ENCODE results near the gene PAPOLA.
A peak's percentile ranks its signal among the peaks of the same experiment; 100 is the strongest.

Gene PAPOLA

DNA sequence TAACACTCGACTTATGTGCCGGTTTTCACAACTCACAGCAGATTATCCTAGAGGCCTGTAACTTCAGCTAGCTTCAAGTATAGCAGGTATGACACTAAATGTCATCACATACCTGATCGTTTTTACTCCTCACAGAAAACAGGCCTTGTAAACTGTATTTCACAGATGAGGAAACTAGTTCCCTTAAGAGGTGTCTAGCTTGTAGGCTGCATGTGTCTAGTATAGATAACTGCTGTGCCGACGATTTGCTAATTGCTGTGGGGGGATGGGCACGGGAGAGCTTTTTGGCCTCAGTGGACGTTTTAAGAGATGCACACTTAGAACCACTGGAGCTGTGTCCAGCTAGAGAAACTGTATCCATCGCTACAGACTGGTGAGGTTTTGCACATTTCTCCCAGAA lies 78.8 kb downstream of the PAPOLA start:
- CTCF ChIA-PET, result interaction anchor here (1.2 to 4.3 kb wide), 4 partner anchors 9 to 161 kb away, joined by 4 to 25 read pairs (median 10); no protein-coding TSS in a partner anchor
- TF ChIP-seq, protein P1, sequence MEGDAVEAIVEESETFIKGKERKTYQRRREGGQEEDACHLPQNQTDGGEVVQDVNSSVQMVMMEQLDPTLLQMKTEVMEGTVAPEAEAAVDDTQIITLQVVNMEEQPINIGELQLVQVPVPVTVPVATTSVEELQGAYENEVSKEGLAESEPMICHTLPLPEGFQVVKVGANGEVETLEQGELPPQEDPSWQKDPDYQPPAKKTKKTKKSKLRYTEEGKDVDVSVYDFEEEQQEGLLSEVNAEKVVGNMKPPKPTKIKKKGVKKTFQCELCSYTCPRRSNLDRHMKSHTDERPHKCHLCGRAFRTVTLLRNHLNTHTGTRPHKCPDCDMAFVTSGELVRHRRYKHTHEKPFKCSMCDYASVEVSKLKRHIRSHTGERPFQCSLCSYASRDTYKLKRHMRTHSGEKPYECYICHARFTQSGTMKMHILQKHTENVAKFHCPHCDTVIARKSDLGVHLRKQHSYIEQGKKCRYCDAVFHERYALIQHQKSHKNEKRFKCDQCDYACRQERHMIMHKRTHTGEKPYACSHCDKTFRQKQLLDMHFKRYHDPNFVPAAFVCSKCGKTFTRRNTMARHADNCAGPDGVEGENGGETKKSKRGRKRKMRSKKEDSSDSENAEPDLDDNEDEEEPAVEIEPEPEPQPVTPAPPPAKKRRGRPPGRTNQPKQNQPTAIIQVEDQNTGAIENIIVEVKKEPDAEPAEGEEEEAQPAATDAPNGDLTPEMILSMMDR (IDR thresholded peaks at IDR 0.05; ENCODE audit: control extremely low read depth, extremely low read depth, low read depth, missing control alignments), result no peak
- DNase-seq (ENCODE audit: extremely low spot score), result no peak
- POLR2A ChIA-PET, result no interaction called here

DNA sequence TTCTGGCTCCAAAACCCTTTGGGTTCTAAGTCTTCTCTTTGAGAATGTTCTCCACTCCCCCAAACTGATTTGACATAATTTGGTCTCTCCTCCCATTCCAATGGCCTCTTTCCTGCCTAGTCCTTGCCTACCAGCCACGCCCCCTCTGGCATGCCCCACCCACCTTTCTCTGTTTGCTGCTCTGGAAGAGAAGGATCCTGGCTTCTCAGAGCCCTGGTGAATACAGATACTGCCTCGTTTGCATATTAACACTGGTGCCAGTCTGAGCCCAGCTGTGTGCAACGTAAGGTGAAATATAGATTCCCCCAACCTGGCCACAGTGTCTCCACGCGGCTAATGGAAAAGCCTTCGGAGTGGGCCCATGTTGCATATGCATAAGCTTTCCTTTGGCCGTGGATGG lies 79.7 kb downstream of the PAPOLA start:
- ChIA-PET POLR2A (no interaction called here), CTCF (interaction anchor here (2.6 to 4.3 kb wide), 3 partner anchors 9 to 160 kb away, joined by 7 to 25 read pairs (median 12); no protein-coding TSS in a partner anchor)
- TF ChIP-seq, protein P1 (IDR thresholded peaks at IDR 0.05; ENCODE audit: control extremely low read depth, extremely low read depth, low read depth, missing control alignments), result no peak
- no peak for DNase-seq (ENCODE audit: extremely low spot score)

DNA sequence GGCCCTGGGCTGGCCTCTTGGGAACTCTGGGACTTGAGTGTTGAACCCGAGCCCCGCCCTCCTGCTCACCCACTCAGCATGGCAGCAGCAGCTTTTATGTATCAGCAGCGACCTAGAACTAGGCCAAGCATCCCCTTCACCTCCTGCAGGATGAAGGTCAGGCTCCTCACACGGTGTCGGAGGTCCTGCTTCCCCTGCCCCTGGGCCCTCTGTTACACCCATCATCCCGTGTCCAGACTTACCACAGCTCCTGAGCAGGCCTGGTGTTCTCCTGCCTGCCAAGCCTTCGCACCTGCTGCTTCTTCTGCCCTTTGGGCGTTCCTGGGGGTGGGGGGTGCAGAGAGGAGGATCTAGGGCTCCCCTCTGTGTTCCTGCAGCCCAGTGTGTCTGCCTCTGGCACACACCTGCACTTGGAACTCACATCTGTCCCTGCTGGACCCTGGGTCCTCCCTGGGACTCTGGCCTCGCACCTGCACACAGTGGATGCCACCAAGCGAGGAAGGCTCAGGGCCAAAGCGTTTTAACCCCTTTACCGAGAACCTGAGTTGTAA lies 80.3 kb downstream of the PAPOLA start:
- ChIA-PET POLR2A (no interaction called here), CTCF (interaction anchor here (3.0 to 4.3 kb wide), 2 partner anchors 10 to 15 kb away, joined by 12 to 25 read pairs; no protein-coding TSS in a partner anchor)
- peak; percentile 9 for DNase-seq (ENCODE audit: extremely low spot score)
- TF ChIP-seq, protein P1 (IDR thresholded peaks at IDR 0.05; ENCODE audit: control extremely low read depth, extremely low read depth, low read depth, missing control alignments), result no peak

DNA sequence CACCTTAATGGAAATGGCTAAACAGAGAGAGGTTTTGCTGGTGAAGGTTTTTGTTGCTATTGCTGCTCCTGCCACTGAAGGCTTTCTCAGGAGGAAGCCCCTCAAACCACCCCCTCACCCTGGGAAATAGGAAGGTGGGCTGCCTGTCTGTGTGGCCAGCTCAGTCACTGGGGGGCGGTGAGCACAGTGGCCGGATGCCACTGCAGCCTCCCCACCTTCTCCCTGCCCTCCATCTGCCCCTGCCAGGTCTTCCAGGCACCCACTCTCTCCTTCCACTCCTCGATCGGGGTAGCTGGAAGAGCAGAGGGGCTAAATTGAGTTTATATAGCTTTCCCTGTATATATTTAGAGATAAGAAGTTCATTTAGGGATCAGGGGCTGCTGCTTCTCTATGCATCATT lies 80.8 kb downstream of the PAPOLA start:
- TF ChIP-seq, protein P1 (IDR thresholded peaks at IDR 0.05; ENCODE audit: control extremely low read depth, extremely low read depth, low read depth, missing control alignments), result no peak
- POLR2A ChIA-PET, result no interaction called here
- peak; percentile 4 for DNase-seq (ENCODE audit: extremely low spot score)
- CTCF ChIA-PET, result interaction anchor here (1.2 to 4.3 kb wide), 2 partner anchors 16 kb away, joined by 4 to 25 read pairs; no protein-coding TSS in a partner anchor

DNA sequence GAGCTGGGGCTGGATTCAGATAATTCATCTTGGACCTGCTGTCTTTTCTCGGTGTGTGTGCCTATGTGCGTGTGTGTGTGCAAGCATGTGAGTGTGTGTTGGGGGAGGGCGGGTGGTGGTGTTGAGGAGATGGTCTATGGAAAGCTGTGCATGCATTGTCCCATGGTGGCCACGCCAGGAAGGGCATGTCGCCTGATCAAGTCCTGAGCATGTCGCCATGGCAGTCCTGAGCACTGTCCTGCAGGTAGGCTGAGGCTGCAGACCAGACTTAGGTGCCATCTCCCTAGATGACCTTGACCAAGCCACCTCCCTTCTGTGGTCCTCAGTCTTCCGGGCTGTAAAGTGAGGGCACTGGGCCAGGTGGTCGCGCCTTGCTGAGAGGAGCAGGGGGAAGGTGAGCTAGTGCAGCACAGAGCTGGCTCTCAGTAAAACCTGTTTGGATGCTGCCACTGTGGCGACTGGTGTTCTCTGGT lies 81.4 kb downstream of the PAPOLA start:
- ChIA-PET CTCF (interaction anchor here (1.2 to 1.8 kb wide), 4 partner anchors 9 to 161 kb away, joined by 3 to 6 read pairs (median 4); no protein-coding TSS in a partner anchor), POLR2A (no interaction called here)
- TF ChIP-seq, protein P1 (IDR thresholded peaks at IDR 0.05; ENCODE audit: control extremely low read depth, extremely low read depth, low read depth, missing control alignments), result no peak
- DNase-seq (ENCODE audit: extremely low spot score), result no peak

DNA sequence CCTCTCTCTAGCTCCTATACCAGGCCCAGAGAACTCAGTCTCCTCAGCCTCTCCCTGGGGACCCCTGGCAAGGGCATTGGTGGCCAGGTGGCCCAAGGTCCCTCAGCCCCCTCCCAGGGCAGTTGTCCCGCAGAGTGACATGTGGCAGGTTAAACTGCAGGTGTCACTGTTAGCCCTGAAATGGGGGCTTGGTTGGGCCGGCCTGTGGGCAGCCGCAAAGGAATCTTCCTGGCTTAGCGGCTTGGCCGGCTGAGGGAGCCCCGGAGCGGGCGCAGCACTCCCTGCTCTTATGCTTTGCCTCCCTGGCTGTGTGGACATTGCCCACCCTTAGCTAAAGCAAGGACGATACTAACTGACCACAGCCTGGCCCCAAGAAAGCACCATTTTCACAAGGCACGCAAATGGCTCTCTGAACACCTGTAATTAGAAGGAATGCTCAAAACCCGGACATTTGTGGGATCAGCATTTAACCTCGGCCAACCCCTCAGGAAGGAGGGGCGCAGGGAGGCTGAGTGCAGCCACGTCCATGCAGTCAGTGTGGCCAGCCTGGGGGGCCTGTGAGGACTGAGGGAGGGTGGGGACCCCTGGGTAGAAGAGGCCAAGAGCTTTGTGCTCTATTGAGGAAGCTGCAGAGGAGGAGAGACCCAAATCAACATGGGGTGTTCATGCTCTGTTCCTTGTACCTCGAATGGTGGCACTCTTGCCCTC lies 82.2 kb downstream of the PAPOLA start:
- TF ChIP-seq, protein P1 (IDR thresholded peaks at IDR 0.05; ENCODE audit: control extremely low read depth, extremely low read depth, low read depth, missing control alignments), result peak; percentile 71
- ChIA-PET CTCF (interaction anchor here (1.2 to 1.8 kb wide), 4 partner anchors 8 to 160 kb away, joined by 3 to 6 read pairs (median 4); no protein-coding TSS in a partner anchor), POLR2A (no interaction called here)
- peak; percentile 82 for DNase-seq (ENCODE audit: extremely low spot score)
